Measurements from ENCODE around the gene ANK2.

DNA sequence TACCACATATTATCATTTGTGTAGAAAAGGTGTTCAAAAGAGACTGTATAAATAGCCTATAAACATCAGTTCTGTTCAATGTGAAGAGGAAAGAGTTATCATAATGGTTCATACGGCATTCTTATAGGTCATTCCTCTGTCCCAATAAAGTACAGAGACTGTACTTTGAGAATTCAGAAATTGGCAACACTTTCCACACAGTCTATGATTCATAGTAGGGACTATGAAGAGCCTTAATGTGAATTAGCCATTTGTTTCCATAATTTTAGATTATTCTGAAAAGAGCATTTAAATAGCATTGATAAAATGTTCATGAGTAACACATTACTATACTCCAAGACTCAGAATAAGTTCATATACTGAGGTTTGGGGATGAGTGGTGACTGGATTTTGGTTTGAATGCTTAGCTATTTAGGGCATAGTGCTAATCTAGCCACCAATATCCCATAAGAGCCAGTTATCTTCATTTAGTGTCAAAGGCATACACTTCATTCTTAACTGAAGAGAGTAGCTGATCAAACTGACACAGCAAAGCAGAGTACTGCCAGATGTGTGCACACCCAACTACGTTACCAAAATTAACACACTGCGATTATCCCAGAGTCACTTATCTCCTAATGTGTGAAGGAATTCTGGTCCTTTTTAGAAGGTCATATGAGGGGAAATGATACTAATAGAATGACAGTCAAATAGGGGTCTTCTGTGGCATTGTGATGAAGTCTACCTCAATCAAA lies 10.2 kb downstream of the ANK2 start:
- TF ChIP-seq, protein P1, sequence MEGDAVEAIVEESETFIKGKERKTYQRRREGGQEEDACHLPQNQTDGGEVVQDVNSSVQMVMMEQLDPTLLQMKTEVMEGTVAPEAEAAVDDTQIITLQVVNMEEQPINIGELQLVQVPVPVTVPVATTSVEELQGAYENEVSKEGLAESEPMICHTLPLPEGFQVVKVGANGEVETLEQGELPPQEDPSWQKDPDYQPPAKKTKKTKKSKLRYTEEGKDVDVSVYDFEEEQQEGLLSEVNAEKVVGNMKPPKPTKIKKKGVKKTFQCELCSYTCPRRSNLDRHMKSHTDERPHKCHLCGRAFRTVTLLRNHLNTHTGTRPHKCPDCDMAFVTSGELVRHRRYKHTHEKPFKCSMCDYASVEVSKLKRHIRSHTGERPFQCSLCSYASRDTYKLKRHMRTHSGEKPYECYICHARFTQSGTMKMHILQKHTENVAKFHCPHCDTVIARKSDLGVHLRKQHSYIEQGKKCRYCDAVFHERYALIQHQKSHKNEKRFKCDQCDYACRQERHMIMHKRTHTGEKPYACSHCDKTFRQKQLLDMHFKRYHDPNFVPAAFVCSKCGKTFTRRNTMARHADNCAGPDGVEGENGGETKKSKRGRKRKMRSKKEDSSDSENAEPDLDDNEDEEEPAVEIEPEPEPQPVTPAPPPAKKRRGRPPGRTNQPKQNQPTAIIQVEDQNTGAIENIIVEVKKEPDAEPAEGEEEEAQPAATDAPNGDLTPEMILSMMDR (conservative IDR thresholded peaks at IDR 0.05; ENCODE audit: low read length), result no peak
- TF ChIP-seq EZH2phosphoT487 (IDR thresholded peaks at IDR 0.05; ENCODE audit: borderline replicate concordance), result no peak

All from Loucy (cell line).